Measurements from ENCODE around the gene METTL24.
"Not testable (repeated sequence)": the region's sequence is repeated elsewhere in the genome, so short reads cannot be mapped to it uniquely, and the experiment has no call there.

METTL24 gene

DNA sequence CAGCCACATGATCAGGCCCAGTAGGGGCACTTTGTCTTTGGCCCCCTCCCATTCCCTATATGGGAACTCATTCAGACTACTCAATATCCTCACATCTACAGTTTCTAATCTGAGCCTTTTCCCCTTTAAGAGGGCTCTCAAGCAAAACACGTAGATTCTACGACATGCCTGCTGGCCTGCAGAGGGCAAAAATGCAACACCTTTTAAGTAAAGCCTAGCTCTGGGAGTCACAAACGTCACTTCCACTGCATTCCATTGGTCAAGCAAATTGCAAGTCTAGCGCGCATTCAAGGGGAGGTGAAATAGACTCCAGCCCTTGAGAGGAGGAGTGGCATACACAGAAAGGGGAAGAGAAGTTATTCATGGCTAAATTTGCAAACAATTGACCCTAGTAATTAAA, 107.3 kb downstream of the METTL24 start:
- H3K4me3 ChIP-seq (ENCODE audit: low read depth, low read length), result no peak overlapping the region
- TF ChIP-seq, protein P1, sequence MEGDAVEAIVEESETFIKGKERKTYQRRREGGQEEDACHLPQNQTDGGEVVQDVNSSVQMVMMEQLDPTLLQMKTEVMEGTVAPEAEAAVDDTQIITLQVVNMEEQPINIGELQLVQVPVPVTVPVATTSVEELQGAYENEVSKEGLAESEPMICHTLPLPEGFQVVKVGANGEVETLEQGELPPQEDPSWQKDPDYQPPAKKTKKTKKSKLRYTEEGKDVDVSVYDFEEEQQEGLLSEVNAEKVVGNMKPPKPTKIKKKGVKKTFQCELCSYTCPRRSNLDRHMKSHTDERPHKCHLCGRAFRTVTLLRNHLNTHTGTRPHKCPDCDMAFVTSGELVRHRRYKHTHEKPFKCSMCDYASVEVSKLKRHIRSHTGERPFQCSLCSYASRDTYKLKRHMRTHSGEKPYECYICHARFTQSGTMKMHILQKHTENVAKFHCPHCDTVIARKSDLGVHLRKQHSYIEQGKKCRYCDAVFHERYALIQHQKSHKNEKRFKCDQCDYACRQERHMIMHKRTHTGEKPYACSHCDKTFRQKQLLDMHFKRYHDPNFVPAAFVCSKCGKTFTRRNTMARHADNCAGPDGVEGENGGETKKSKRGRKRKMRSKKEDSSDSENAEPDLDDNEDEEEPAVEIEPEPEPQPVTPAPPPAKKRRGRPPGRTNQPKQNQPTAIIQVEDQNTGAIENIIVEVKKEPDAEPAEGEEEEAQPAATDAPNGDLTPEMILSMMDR (IDR thresholded peaks at IDR 0.05; ENCODE audit: low read depth, low read length, missing control alignments), result no peak
- no peak for DNase-seq (ENCODE audit: low read depth)

DNA sequence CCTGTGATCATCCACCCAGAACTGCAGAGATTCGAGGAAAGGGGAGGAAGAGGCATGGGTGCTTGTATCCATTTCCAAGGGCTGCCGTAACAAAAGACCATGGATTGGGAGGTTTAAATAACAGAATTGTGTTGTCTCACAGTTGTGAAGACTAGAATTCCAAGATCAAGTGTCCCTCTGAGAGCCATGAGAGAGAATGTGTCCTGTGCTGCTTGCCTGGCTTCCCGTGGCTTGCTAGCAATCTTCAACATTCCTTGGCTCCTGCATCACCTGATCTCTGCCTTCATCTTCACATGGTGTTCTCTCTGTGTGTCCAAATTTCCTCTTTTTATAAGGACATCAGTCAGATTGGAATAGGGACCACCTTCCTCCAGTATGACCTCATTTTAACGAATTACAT, 108.1 kb downstream of the METTL24 start:
- TF ChIP-seq, protein P1 (IDR thresholded peaks at IDR 0.05; ENCODE audit: low read depth, low read length, missing control alignments), result no peak
- DNase-seq (ENCODE audit: low read depth), result no peak

DNA sequence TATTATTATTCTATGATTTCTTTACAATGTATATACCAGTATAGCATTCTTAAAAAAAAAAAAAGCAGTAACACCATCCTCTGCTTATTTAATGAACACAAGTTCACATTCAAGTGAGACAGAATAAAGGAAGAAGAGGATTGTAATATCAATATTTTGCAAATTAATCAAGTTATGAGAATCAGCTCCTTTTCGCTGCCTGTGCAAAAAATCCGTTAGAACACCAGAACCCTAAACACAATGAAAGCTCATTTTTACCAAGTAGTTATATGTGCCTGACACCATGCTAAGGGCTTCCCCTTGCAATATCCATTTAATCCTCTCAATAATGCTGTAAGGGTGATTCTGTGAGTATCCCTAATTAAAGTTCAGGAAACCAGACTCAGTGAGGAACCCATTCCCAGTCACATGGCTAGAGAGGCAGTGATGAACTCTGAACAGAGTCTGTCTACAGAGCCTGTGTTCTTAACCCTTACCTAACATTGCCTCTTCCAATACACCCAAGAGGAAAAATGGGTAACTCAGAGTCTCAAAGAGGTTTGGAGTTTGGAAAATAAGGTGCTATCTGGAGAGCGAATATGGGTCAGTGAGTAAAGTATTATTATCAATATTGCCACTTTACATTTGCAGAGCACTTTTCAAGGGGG, 111.1 kb downstream of the METTL24 start:
- TF ChIP-seq, protein P1 (IDR thresholded peaks at IDR 0.05; ENCODE audit: low read depth, low read length, missing control alignments), result no peak
- DNase-seq (ENCODE audit: low read depth), result no peak
- no peak overlapping the region for H3K4me3 ChIP-seq (ENCODE audit: low read depth, low read length)

More for the DNA sequence above, 108.1 kb downstream of the METTL24 start:
- H3K4me3 ChIP-seq (ENCODE audit: low read depth, low read length), result no peak overlapping the region

DNA sequence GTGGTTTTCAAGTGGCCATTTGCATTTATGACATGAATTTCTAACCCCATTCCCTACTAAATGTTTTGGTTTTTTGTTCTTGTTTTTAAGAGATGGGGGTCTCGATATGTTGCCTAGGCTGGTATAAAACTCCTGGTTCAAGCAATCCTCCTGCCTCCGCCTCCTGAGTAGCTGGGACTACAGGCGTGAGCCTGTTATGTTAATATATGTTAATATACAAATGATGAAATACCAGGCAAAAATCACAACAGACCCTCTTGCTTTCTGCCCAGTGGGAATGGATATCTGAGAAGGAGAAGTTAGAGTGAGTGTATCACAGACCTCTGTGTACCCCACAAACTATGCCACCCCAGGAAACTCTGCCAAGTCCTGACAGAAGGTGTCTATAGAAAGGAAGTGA, 111.8 kb downstream of the METTL24 start:
- H3K4me3 ChIP-seq (ENCODE audit: low read depth, low read length), result no peak overlapping the region
- no peak for DNase-seq (ENCODE audit: low read depth)
- TF ChIP-seq, protein P1 (IDR thresholded peaks at IDR 0.05; ENCODE audit: low read depth, low read length, missing control alignments), result no peak

DNA sequence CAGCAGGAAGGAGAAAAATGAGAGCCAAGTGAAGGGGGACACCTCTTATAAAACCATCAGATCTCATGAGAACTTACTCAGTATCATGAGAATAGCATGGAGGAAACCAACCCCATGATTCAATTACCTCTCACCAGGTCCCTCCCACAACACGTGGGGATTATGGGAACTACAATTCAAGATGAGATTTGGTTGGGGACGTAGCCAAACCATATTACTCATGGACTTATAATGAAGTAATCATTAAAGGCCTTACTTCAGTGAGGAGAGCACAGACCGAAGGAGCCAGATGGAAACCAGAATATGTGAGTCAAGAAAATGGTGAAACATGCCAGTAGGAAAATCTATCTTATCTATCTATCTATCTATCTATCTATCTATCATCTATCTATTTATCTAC, 113.5 kb downstream of the METTL24 start:
- H3K4me3 ChIP-seq (ENCODE audit: low read depth, low read length); DNase-seq (ENCODE audit: low read depth): not testable (repeated sequence)

DNA sequence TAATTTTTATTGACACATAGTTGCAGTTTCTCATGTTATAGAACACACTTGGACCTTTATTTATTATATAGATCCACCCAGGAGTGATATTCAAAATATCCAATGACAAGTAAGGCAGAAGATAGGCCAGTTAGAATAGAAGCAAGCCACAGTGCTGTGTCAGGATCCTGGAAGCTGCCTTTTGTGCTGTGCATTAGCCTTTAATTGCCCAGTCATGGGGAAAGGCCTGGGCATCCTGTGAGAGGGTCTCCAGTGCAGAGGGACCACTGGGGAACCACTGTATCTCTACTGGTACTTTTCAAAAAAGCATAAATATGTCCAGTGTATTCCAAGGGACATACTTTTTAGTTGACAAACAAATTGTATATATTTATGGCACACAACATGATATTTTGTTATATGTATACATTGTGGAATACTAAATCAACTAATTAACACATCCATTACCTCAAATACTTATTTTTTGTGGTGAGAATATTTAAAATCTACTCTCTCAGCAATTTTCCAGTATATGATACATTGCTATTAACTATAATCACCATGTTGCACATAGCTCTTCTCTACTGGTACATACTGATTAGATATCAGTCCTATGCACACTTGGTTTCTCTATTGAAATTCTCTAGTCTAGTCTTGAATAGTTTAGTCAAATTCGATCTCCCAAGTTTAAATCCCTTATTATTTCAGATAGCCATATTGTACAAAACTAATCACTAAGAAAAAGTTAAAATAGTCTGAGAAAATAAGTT, 118.4 kb downstream of the METTL24 start:
- no peak for DNase-seq (ENCODE audit: low read depth)
- TF ChIP-seq, protein P1 (IDR thresholded peaks at IDR 0.05; ENCODE audit: low read depth, low read length, missing control alignments), result no peak

DNA sequence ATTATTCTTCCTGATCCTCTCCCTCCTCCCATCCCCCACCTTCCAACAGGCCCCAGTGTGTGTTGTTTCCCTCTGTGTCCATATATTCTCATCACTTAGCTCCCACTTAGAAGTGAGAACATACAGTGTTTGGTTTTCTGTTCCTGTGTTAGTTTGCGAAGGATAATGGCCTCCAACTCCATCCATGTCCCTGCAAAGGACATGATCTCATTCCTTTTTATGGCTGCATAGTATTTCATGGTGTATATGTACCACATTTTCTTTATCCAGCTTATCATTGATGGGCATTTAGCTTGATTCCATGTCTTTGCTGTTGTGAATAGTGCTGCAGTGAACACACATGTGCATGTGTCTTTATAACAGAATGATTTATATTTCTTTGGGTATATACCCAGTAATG, 122.1 kb downstream of the METTL24 start:
- not testable (repeated sequence) for H3K4me3 ChIP-seq (ENCODE audit: low read depth, low read length); DNase-seq (ENCODE audit: low read depth)

More for the DNA sequence above, 118.4 kb downstream of the METTL24 start:
- no peak overlapping the region for H3K4me3 ChIP-seq (ENCODE audit: low read depth, low read length)

Measured in GM12864 (cell line).